Stimulated activated CD8-positive, alpha-beta memory T cell treated with anti-CD3 and anti-CD28 coated beads, Interleukin-4, amount 100 ng/mL, for 4 hours (primary cell): Measurements from ENCODE around the gene MRPL48.

Experiments
- DNase-seq, 2 donors: peaks; one replicate each; pipeline ENCODE4 v3.0.0-alpha.2; 2020; ENCODE audit warnings: low read depth in 2 of 2, low spot score in 1 of 2

MRPL48 gene

DNA sequence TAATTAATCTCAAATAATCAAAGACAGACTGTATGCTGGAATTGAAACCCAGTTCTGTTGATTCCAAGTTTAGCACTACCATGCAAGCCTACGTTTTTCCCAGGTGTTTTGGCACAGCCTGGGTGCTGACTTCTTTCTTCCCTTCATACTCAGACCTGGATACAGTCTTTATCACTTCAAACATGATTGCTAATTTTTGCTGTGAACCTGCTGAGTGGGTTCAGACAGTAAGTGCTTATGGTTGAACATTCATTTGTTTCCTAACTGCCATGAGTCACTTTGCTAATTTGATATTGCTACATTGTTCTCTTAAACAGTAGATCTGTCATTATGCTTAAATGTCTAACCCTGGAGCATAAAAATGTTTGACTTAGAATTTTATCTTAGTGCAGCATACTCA is 101.3 kb downstream of the MRPL48 start:
- DNase-seq: no peak

GRCh38 chr11:73889536-73889935 is 101.9 kb downstream of the MRPL48 start:
- DNase-seq: no peak

GRCh38 chr11:73893041-73893440 is 105.4 kb downstream of the MRPL48 start:
- DNase-seq: no peak

GRCh38 chr11:73894725-73895335 is 107.2 kb downstream of the MRPL48 start:
- no peak for DNase-seq

DNA sequence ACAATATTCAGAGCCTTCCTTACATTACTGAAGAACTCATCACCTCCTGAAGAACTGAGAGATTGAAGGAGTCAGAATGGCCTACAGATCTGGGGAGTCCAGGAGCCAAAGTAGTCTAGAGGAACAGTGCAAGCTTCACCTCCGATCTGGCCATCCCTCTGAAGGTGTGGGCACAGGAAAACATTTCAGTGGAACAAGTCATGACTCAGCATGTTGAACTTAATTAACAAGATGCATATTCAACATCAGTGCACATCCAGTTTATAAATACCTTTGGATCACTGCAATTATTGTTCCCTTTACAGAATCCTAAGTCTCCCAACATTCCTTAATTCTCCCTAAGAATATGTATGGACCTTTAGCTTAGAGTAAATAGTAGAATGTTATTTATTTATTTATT is 114.6 kb downstream of the MRPL48 start:
- no peak for DNase-seq

GRCh38 chr11:73907191-73907590 is 119.5 kb downstream of the MRPL48 start:
- DNase-seq: no peak

DNA sequence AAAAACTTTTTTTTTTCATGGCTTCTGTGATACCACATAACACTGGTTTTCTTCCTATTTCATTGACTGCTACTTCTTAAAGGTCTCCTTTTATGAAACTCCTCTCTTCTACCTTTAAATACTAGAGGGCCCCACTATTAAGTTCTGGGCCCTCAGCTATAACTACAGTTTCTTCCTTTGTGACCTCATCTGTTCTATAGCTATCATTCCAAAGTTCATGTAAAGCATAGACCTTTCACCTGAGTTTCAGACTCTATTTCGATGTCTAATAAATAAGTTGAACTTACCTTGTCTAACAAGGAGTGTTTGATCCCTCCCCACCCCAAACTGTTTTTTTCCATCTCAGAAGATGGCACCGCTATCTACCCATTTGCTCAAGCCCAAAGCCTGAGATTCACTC is 124.4 kb downstream of the MRPL48 start:
- no peak for DNase-seq

DNA sequence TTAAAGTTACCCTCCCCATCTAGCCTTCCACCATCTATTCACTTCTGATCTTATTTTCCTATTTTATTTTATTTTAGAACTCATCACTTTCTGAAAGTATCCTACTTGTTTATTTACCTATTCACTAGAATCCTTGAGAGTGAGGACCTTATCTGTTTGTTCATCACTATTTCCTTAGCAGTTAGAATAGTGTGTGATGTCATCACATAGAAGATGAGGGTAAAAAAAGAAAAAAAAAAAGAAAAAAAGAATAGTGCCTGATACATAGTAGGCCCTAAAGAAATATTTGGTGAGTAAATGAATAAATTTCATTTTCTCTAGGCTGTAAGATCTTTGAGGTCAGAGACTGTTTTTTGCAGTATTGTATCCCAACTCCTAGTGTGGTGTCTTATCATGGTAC is 125.8 kb downstream of the MRPL48 start:
- DNase-seq: no peak

GRCh38 chr11:73914284-73914683 is 126.6 kb downstream of the MRPL48 start:
- DNase-seq: no peak
